NCI-H2227 treated with DMSO at 0.1 percent for 48 hours (cell line): ENCODE results near the gene CCL20.
"Not testable (repeated sequence)": the region's sequence is repeated elsewhere in the genome, so short reads cannot be mapped to it uniquely, and the experiment has no call there.

ENCODE experiments used
- DNase-seq: peaks from one replicate; lab custom pipeline; 2025; lab: John Stamatoyannopoulos, UW

Gene CCL20, protein sequence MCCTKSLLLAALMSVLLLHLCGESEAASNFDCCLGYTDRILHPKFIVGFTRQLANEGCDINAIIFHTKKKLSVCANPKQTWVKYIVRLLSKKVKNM

GRCh38 chr2:227813562-227814353, at the start of gene CCL20:
TSS of gene CCL20 (plus strand) at chr2:227813842. CDS start at chr2:227813912, 70 bp downstream.
- DNase-seq, result no peak

GRCh38 chr2:227765788-227766372, 47.8 kb upstream of the CCL20 start:
- DNase-seq, result no peak

GRCh38 chr2:227766373-227766883, 47.2 kb upstream of the CCL20 start:
- peak; percentile 38 for DNase-seq

DNA sequence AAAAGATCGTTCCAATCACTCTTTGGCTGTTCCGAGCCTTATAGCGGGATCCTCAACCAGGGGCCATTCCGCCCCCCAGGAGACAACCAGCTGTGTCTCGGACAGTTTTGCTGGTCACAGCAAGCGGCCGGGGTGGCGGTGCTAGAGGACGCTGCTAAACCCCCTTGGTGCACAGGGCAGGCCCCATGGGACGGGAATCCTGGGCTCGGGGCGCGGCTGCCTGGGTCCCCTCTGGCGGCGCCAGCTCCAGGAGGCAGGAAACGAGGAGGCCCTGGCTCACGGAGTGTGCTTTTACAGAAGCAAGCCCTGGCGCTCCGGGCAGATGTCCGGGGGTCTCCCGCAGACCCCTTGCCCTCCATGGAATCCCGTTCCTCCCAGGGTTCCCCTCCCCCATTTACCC, 45.8 kb upstream of the CCL20 start:
- DNase-seq, result no peak

DNA sequence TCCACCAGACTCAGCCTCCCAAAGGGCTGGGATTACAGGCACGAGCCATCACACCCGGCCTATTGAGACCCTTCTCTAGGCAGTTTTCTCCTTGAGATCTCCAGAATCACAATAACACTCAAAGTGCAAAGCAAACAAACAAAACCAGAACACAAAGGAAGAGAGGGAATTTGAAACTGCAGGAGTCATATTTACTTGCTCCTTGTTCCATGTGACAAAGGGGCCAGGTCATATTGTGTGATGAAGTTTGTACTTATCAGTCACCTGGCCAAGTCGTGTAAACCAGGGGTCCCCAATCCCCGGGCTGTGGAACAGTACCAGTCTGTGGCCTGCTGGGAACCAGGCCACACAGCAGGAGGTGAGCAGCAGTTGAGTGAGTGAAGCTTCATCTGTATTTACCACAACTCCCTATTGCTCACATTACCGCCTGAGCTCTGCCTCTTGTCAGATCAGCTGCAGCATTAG, 41.4 kb upstream of the CCL20 start:
- no peak for DNase-seq

DNA sequence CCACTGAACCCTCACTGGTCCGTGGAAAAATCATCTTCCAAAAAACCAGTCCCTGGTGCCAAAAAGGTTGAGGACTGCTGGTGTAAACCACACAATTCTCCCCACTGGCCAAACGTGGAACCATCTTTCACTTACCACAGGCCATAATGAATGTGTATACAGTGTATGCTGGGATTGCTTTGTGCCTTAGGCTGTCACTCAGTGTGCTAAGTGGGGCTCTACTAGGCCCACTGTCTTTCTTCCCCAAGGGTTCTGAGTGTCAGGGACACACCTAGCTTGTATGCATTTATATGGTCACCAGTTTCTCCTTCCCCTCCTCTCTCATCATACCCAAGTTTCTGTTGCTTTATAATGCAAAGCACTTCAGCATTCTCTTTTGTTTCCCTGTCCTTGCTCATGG, 40.7 kb upstream of the CCL20 start:
- no peak for DNase-seq

DNA sequence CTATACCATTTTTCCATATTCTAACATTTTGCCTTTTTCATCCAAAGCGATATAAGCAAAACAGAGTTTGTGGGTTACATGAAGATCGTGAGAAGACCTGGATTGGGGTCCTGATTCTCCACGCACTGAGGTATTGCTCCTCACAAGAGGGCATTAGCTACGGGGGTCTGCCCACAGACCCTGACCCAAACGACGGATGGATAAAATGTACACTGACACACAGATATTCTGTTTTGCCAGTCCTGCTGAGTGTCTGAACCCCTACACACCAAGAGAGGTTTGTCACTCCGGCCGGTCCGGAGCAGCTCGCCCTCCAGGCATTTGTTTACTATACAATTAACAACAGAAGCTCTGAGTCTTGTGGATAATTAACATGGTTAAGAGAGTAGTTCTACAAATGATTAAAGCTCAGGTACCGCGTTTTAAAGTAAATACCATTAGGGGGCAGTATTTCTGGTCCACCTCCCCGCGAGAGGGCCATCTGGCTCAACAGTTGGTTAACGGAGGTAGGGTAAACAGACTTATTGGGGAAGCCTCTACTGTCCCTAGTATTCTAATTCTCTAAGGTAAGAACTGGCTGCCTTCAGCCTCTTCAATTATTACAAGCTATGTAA, 39.5 kb upstream of the CCL20 start:
- DNase-seq, result no peak

DNA sequence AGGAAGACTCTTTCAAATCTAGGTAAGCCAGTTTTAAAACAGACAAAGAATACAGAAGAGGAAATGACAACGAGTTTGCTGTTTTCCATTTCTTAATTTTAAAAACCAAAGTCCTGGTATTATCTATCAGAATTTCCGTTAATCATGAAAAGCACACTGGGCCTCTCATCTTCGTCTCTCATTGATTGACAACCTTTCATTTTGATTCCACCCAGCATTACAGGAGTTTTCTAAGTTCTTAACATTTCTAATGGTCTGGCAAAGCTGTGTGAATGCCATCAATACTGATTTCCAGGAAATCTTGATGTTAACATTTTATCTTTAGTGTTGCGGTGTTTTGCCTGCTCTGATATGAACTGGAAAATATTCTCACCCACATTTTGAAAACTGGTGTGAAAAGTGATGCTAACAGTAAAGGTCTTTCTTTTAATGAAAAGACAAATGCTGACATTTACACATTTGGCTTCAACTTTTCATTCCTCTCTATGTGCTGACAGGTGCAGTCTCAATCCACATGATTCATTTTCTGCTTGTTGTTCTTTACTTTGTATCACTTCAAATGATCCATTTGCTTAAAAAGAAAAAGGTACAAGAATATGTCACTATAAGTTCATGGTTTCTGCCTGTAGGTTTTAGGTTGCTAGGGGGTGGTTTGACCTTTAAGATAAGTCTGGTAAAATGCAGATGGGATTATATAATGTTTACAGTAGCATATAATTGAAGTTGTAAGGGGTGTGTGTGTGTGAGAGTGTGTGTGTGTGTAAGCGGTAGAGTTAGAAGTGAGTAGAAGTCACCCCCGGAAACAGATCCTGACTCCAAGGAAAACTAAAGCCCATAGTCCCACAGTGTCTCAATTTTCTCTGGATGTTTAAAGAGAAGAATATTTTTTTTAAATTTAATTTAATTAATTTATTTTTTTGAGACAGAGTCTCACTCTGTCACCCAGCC, 38.5 kb upstream of the CCL20 start:
- no peak for DNase-seq

DNA sequence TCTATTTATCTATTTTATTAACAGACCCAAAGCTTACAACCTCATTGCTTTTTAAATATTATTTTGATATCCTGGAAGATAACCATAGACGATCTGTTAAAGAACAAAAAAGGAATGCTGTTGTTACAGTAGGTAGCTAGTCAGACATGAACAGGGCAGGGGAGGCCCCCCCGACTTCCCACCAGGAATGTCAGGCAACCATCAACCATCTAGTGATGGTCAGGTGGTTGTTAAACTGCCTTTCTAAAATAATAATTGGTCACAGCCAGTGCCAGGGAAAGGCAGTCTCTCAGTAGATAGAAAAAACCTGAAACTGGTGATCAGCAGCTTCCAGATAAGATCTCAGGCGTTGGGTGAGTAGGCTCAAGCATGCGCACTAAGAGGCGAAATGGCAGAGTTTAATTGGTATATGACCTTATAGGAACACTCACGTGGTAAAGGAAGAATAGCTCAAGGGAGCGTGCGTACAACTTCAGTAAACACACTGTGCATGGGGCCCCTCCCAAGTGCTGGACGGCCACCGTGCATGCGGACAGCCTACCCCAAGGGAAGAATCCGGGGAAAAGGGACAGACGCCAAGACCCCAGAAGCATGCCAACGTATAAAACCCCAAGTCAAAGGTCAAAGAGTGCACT, 32.5 kb upstream of the CCL20 start:
- DNase-seq, result no peak

DNA sequence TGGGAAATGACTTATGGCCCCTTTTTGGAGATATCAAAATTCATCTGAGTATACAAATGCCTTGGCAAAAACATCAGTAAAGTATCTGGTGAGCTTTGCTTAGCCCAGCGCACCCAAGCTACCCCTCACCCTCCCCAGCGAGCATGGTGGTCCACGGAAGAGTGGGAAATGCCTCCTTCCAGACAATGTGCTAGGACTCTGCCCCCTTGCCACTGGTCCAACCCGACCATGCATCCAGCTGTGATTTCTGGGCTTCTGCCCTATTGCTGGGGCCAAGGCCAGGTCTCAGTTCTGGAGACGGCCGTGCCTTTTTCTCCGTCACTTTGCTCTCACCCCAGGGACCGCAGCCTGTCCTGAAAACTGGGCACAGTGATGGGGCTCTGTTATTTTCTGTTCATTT, 31.8 kb upstream of the CCL20 start:
- no peak for DNase-seq

GRCh38 chr2:227782804-227783203, 30.8 kb upstream of the CCL20 start:
- no peak for DNase-seq

- no peak for DNase-seq
Measured at GRCh38 chr2:227783404-227784138, 30.1 kb upstream of the CCL20 start.

DNA sequence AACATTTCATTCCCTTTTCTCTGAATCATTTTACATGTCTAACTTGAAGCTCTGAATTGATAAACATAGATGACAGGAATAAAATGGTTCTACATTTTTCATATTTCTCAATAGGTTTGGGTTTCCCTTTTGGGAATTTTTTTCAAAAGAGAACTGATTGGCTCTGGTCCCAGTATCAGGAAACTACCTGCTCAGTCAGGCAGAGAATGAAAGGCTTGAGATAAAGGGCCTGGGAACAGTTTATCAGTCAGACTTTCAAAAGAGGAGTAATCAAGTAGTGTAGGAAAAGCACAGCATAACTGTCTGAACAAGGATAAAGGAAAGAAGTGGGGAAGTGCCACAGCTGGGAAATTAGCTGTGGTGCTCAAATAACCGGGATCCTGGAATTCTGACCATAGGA, 28.3 kb upstream of the CCL20 start:
- DNase-seq, result no peak

- no peak for DNase-seq
Measured at GRCh38 chr2:227788561-227789018, 25.1 kb upstream of the CCL20 start.

DNA sequence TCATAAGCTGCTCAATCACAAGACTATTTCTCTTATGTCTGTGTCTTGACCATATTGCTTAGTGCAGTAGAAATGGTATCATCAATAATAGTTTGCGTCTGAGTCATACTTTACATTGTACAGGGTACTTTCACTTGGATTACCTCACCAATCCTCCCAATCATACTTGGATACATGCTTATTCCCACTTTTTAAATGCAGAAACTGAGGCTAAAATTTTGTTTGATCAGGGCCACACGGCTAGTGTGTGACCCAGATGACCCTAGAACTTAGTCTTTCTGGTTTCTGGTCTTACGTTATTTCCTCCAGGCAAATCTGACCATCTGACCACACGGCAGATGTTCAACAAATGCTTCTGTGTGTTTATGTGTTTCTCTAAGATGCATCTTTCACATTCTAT, 23.8 kb upstream of the CCL20 start:
- DNase-seq, result no peak

DNA sequence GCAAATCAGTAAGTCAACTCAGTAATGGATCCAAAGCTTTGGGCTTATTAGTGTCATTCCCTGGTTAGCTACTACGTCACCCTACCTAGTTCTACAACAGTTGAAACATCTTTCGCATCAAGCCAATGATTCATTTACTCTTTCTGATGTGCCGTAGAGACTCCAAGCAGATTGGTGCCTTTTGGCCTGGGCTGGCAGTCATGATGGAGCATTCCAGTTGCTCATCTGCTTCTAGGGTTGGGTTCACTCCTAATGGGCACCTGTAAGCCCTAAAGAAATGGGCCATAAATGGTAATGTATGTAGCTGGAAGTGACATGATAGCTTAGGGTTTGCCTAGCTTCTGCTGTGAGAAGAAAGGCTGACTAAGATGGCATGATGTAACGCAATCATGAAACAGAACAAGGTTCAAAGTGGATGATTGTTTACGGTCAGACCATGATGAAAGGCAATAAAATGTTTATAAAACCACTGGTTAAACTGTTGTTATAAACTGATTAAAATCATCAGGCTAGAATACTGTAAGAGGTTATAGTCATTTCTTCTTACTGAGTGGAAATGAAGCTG, 20.4 kb upstream of the CCL20 start:
- DNase-seq, result no peak

DNA sequence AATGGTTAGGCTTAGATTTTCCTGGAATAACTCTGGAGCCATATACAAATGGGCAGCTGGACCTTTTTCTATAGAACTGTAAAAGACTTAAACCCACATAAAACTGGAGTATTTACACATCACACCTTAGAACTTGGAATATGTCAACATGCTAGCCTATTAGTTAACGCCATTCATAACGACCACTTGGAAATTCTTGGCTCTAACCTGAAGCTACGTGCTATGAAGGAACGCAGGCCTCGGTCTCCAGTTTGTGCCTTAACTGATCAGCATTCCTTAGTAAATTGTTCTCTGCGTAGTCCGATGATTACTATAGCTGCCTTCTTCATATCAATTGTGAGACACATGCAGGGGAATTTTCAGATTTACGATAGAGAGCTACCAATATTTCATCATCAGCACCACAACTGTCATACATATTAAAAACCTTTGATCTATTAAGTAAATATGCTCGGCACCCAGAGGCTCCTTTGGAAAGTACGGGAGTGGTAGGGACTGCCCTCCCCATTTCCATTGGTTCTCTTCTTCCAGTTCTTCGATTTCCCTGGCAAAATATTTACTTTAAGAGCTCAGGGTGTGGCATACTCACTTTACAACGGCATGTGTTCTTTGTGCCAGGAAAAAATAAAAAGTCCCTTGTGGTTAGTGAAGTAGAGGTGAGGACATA, 17.5 kb upstream of the CCL20 start:
- DNase-seq, result no peak

GRCh38 chr2:227796768-227797167, 16.9 kb upstream of the CCL20 start:
- DNase-seq, result not testable (repeated sequence)

- no peak for DNase-seq
Measured at GRCh38 chr2:227799202-227799601, 14.4 kb upstream of the CCL20 start.
